ENCODE results near the gene CCSAP. TPM values are rescaled to one million over a fixed set of nuclear protein-coding genes. Genes with fewer than 3 reads are reported as not detected.

The CCSAP gene, protein sequence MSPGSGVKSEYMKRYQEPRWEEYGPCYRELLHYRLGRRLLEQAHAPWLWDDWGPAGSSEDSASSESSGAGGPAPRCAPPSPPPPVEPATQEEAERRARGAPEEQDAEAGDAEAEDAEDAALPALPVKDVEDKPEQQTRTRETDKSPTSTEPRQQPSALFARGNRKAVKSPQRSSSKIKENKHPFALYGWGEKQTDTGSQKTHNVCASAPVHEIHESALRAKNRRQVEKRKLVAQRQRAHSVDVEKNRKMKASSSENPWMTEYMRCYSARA
- 3.3 TPM for polyA plus RNA-seq (2012; ENCODE audit: insufficient read depth, insufficient read length, low read depth)

DNA sequence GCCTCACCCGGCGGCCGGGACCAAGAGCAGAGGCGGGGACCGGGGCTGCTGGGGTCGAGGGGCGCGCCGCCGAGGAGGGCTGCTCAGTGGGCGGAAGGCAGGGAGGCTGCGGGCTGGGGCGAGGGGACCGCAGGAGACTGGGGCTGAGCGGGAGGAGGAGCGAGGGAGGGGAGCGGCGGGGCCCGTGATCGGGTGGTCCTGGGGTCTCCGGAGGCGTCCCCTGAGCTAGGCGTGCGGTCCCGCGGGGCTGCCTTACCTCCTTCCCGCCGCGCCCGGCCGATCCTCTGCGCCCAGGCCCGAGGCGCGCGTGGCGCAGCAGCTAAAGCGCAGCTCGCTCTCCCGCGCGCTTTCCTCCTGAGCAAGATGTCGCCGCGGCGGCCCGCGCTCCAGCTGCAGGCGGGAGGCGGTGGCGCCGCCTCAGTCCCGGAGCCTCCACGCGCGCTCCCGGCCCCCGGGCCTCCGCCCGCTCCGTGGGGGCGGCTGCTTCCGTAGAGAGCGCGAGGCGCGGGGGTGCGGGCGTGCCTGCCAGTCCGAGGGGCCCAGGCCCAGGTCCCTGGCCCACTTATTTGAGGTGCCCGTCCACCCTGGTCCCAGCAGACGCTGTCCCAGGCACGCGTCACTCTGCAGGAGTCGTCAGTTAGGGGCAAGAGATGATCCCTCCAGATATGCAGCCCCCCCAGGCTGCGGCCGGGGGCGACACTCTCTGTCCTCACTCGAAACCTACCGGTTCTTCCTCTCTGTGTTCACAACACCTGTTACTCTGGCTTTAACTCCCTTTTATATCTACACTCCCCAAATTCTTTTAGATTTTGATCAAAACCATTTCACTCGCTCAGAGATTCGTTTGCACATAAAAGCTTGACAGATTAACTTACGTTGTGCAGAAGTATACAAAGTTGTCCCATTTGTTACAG is at the start of gene CCSAP:
CCSAP (minus strand) TSS at position 392 of the 914 bp plus-strand sequence. CDS start 582 bp downstream, outside the sequence.
- Histone ChIP-seq H3K4me1 (no peaks in the 10 kb centered on the region; the same call in 1 of the 2 replicates), H3K4me3 (ENCODE audit: low read depth, low read length) (peak within 1 kb of the TSS; percentile 92), H3K36me3 (no peaks in the 10 kb centered on the region), H3K9me3 (no peaks in the 10 kb centered on the region), H3K27me3 (no peaks in the 10 kb centered on the region)
- TF ChIP-seq, protein P1, sequence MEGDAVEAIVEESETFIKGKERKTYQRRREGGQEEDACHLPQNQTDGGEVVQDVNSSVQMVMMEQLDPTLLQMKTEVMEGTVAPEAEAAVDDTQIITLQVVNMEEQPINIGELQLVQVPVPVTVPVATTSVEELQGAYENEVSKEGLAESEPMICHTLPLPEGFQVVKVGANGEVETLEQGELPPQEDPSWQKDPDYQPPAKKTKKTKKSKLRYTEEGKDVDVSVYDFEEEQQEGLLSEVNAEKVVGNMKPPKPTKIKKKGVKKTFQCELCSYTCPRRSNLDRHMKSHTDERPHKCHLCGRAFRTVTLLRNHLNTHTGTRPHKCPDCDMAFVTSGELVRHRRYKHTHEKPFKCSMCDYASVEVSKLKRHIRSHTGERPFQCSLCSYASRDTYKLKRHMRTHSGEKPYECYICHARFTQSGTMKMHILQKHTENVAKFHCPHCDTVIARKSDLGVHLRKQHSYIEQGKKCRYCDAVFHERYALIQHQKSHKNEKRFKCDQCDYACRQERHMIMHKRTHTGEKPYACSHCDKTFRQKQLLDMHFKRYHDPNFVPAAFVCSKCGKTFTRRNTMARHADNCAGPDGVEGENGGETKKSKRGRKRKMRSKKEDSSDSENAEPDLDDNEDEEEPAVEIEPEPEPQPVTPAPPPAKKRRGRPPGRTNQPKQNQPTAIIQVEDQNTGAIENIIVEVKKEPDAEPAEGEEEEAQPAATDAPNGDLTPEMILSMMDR (IDR thresholded peaks at IDR 0.05; ENCODE audit: low read depth, low read length), result no peak
- no peak for DNase-seq

DNA sequence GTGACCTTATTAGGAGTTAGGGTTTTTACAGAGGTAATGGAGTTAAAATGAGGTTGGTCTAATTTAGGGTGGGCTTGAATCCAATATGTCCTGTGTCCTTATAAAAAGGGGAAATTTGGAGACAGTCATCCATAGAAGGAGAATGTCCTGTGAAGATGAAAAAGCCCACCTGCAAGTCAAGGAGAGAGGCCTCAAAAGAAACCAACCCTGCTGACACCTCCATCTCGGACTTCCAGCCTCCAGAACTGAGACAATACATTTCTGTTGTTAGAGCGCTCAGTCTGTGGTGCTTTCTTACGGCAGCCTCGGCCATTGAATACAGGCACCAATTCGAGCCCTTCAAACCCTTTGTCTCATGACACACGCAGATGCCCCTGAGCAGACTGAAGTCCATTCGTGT is 47.3 kb upstream of the CCSAP start:
- no peaks in the 10 kb centered on the region for H3K9me3 ChIP-seq
- no peaks in the 10 kb centered on the region for H3K36me3 ChIP-seq
- no peak overlapping the region for H3K4me3 ChIP-seq (ENCODE audit: low read depth, low read length)
- H3K4me1 ChIP-seq, result no peaks in the 10 kb centered on the region
- no peaks in the 10 kb centered on the region for H3K27me3 ChIP-seq
- TF ChIP-seq, protein P1 (IDR thresholded peaks at IDR 0.05; ENCODE audit: low read depth, low read length), result no peak
- DNase-seq, result no peak

DNA sequence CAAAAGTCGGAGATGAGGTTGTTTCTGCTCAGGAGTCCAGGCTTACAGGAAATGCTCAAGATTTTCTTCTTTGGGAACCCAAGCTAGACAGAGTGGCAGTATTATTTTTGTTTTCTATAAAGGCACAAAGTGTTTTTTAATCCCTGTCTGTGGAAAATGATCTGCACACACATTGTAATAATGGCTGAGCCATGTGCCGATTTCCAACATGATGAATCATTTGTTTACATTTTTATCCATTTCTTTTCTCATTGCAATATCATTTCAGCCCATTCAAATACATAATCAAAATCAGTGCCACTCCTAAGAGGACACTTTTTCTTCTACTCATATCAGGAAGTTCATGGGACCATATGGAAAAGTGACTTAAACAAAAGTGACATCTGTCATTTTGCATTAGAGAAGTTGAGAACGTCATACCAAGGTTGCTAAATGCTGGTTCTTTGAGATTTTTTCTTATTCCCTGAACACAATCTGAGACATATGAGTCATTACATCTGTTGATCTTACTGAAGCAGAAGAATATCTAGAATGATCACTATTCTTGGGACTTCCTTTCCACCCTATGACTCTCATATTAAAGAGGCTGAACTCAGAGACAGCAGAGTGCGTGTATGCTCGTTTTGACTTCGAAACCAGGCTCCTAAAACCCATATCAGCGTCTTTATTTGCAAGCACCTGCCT is 46.2 kb upstream of the CCSAP start:
- H3K27me3 ChIP-seq, result no peaks in the 10 kb centered on the region
- DNase-seq, result no peak

DNA sequence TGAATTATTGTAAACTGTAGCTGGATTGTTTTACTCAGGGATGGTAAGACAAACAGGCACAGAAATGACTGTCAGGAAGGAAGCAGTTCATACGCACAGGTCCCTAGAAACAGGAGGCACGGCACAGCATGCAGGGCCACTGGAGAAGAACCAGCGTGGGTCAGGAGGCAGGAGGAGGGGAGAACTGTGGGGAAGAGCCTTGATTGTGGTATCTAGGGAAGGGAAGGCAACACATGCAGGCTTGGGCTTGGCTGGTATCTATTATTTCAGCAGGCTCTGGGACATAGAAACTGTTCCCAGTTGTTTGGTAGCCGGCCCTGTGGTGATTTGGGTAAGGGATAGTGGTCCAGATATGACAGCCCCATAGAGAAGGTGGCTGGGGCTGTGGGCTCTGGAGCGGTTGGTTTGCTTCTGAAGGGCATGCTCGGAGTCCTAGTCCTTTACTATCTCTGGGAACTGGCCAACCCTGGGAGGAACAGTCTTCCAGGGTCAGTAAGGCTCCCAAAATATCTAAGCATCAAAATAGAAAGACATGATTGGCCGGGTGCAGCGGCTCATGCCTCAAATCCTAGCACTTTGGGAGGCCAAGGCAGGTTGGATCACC is 43.1 kb upstream of the CCSAP start:
- Histone ChIP-seq H3K36me3 (no peaks in the 10 kb centered on the region), H3K4me1 (peaks cover 5% of the 10 kb centered on the region; the same call in 1 of the 2 replicates), H3K27me3 (no peaks in the 10 kb centered on the region), H3K4me3 (ENCODE audit: low read depth, low read length) (no peak overlapping the region), H3K9me3 (no peaks in the 10 kb centered on the region)
- TF ChIP-seq, protein P1 (IDR thresholded peaks at IDR 0.05; ENCODE audit: low read depth, low read length), result no peak
- DNase-seq, result no peak

More for the DNA sequence above, 46.2 kb upstream of the CCSAP start:
- Histone ChIP-seq H3K4me1 (no peaks in the 10 kb centered on the region), H3K36me3 (no peaks in the 10 kb centered on the region), H3K4me3 (ENCODE audit: low read depth, low read length) (no peak overlapping the region), H3K9me3 (no peaks in the 10 kb centered on the region)
- TF ChIP-seq, protein P1 (IDR thresholded peaks at IDR 0.05; ENCODE audit: low read depth, low read length), result no peak

DNA sequence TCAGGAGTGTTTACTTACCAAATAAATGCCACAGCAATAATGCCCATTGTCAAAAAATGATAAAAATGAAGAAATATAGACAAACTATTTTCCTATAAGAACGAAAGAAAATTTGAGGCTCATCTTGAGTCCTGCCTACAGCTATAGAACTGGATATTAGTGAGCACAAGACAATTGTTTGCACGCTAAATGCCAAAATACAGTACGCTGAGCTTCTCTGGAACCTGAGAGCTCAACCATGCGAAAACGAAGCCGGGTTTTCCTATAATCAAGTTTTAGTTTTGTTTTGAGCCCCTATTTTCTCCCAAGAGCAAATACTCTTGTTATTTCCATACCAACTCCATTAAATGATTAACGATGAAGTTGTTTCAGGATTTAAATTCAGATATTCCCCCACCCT is 42.0 kb upstream of the CCSAP start:
- Histone ChIP-seq H3K36me3 (no peaks in the 10 kb centered on the region), H3K27me3 (no peaks in the 10 kb centered on the region), H3K4me1 (peaks cover 7% of the 10 kb centered on the region; the same call in 1 of the 2 replicates), H3K4me3 (ENCODE audit: low read depth, low read length) (no peak overlapping the region), H3K9me3 (no peaks in the 10 kb centered on the region)
- TF ChIP-seq, protein P1 (IDR thresholded peaks at IDR 0.05; ENCODE audit: low read depth, low read length), result no peak
- DNase-seq, result no peak
